ENCODE results near the gene SMURF2.

Gene SMURF2

GRCh38 chr17:64599827-64600226, 62.3 kb downstream of the SMURF2 start:
- no peak overlapping the region for H3K4me3 ChIP-seq
- no peak for TF ChIP-seq CTCF (IDR thresholded peaks at IDR 0.05)
- no peak for DNase-seq (ENCODE audit: low spot score)
- H3K27ac ChIP-seq: no peak overlapping the region

DNA sequence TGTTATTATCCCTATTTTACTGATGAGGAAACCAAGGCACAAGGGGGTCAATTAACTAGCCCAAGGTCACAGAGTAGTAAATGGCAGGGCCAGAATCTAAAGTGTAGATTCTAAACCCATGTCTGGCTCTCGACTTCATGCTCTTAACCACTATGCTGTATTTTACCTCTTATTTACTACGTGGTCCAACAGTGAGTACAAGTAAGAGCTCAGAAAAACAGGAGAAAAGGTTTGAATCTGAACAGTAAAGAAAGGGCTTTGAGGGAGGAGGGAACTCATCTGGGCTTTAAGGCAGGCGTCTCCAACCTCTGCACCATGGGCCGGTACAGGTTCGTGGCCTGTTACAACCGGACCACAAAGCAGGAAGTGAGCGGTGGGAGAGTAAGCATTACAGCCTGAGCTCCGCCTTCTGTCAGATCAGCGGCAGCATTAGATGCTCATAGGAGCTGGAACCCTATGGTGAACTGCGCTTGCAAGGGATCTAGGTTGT, 62.9 kb downstream of the SMURF2 start:
- no peak overlapping the region for H3K27ac ChIP-seq
- no peak for DNase-seq (ENCODE audit: low spot score)
- no peak for TF ChIP-seq CTCF (IDR thresholded peaks at IDR 0.05)
- no peak overlapping the region for H3K4me3 ChIP-seq

- H3K27ac ChIP-seq: no peak overlapping the region
- TF ChIP-seq CTCF (IDR thresholded peaks at IDR 0.05): no peak
- no peak for DNase-seq (ENCODE audit: low spot score)
- no peak overlapping the region for H3K4me3 ChIP-seq
Observed at GRCh38 chr17:64598672-64599071, 63.4 kb downstream of the SMURF2 start.

- TF ChIP-seq CTCF (IDR thresholded peaks at IDR 0.05): no peak
- H3K4me3 ChIP-seq: no peak overlapping the region
- DNase-seq (ENCODE audit: low spot score): no peak
- H3K27ac ChIP-seq: no peak overlapping the region
Observed at GRCh38 chr17:64596988-64597387, 65.1 kb downstream of the SMURF2 start.

- Histone ChIP-seq H3K27ac (no peak overlapping the region), H3K4me3 (no peak overlapping the region)
- TF ChIP-seq CTCF (IDR thresholded peaks at IDR 0.05): no peak
- DNase-seq (ENCODE audit: low spot score): no peak
Observed at GRCh38 chr17:64596439-64596838, 65.7 kb downstream of the SMURF2 start.

DNA sequence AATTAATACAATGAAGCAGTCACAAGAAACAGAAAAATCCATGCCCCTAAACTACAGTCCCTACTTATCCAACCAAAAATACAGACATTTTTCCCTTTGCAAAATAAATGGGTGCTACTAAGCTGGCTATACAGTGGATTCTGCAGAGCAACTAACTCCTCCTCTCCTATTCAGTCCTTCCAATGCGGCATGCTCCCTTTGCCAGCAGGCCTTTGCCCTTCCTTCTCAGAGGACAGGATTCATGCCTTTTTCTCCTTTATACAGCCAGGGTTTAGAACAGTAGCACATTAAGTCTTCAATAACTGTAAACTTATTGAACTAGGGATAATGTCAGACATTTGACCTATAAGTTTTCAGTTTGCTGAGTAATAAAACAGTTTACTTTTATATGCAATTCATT, 70.2 kb downstream of the SMURF2 start:
- no peak for DNase-seq (ENCODE audit: low spot score)
- no peak for TF ChIP-seq CTCF (IDR thresholded peaks at IDR 0.05)

DNA sequence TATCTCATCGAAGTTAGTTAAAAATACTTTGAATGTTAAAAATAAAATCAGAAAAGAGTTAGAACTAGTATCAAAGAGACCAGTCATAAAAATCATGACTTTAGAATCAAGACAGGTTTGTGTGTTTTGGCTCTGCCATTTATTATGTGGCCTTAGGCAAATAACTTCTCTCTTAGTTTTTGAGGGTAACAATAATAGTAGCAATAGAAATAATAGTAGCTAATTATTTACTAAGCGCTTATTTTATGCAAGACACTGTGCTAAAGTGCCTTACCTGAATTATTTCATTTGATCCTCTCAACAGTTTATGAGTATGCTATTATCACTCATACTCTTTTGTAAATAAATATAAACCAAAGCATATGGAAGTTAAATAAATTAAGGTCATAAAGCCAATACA, 77.0 kb downstream of the SMURF2 start:
- no peak overlapping the region for H3K4me3 ChIP-seq
- no peak for TF ChIP-seq CTCF (IDR thresholded peaks at IDR 0.05)
- DNase-seq (ENCODE audit: low spot score): no peak
- no peak overlapping the region for H3K27ac ChIP-seq

More for the DNA sequence above, 70.2 kb downstream of the SMURF2 start:
- H3K4me3 ChIP-seq: no peak overlapping the region
- no peak overlapping the region for H3K27ac ChIP-seq

Measured in coronary artery (tissue), 2 donors.